22Rv1 (cell line): ENCODE measurements around the gene FCGR3B.

Experiments
- ZFX ChIP-seq: fragments of 450-650 bp; IDR thresholded peaks from 2 replicates; pipeline ENCODE4 v1.6.1; 2017; ENCODE audit warnings: antibody characterized with exemption, borderline replicate concordance
- TF ChIP-seq, protein P1 (sequence below): fragments of 450-650 bp; IDR thresholded peaks from 2 replicates; pipeline ENCODE4 v1.5.1; 2017; ENCODE audit warnings: mild to moderate bottlenecking

- TF ChIP-seq, protein P1, sequence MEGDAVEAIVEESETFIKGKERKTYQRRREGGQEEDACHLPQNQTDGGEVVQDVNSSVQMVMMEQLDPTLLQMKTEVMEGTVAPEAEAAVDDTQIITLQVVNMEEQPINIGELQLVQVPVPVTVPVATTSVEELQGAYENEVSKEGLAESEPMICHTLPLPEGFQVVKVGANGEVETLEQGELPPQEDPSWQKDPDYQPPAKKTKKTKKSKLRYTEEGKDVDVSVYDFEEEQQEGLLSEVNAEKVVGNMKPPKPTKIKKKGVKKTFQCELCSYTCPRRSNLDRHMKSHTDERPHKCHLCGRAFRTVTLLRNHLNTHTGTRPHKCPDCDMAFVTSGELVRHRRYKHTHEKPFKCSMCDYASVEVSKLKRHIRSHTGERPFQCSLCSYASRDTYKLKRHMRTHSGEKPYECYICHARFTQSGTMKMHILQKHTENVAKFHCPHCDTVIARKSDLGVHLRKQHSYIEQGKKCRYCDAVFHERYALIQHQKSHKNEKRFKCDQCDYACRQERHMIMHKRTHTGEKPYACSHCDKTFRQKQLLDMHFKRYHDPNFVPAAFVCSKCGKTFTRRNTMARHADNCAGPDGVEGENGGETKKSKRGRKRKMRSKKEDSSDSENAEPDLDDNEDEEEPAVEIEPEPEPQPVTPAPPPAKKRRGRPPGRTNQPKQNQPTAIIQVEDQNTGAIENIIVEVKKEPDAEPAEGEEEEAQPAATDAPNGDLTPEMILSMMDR: no peak
- no peak for TF ChIP-seq ZFX
These were observed 46.1 kb upstream of the FCGR3B start for GRCh38 chr1:161676958-161677689.
